Activated CD4-positive, alpha-beta T cell treated with anti-CD3 and anti-CD28 coated beads, Interleukin-2, amount 10 ng/mL, durations not matched to agents 24 days and 14 days (primary cell): ENCODE data around the gene SFRP2. TPM values are rescaled to one million over a fixed set of nuclear protein-coding genes. Genes with fewer than 3 reads are reported as not detected.

Experiments used
- DNase-seq: peaks from one replicate; pipeline ENCODE4 v3.0.0; 2022
- H3K27ac Mint-ChIP-seq: one replicate; pipeline ENCODE4 v1.8.0; 2022; ENCODE audit warnings: mild to moderate bottlenecking, mixed read lengths
- H3K27me3 Mint-ChIP-seq: one replicate; pipeline ENCODE4 v1.8.0; 2022; ENCODE audit warnings: mixed read lengths
- H3K36me3 Mint-ChIP-seq: one replicate; pipeline ENCODE4 v1.8.0; 2022; ENCODE audit warnings: low read depth, mild to moderate bottlenecking, mixed read lengths
- H3K4me1 Mint-ChIP-seq: one replicate; pipeline ENCODE4 v1.8.0; 2021; ENCODE audit warnings: mixed read lengths
- H3K4me3 Mint-ChIP-seq: one replicate; pipeline ENCODE4 v1.8.0; 2022; ENCODE audit warnings: mild to moderate bottlenecking, moderate library complexity, mixed read lengths
- H3K9me3 Mint-ChIP-seq: one replicate; pipeline ENCODE4 v1.8.0; 2021; ENCODE audit warnings: mixed read lengths
- intact Hi-C: fragments of 100-400 bp; cut with micrococcal nuclease; formaldehyde crosslinking; loops from one replicate; pipeline ENCODE4 v1.15.1; 2023
- total RNA-seq: library from RNA; stranded (reverse); gene quantifications from 2 replicates; pipeline ENCODE4 v1.2.3, GENCODE V29; 2022

SFRP2 gene
- not detected in 2 replicates for total RNA-seq

GRCh38 chr4:153788413-153789276 lies at the start of gene SFRP2:
Gene SFRP2 (minus strand): TSS chr4:153789083. CDS start chr4:153788835, 248 bp downstream.
- Mint-ChIP-seq H3K4me3 (no peak within 1 kb of the TSS), H3K27me3 (peaks cover 88% of the 10 kb centered on the region), H3K36me3 (no peaks in the 10 kb centered on the region), H3K9me3 (no peaks in the 10 kb centered on the region), H3K27ac (peak within 1 kb of the TSS; percentile 37), H3K4me1 (peaks cover 23% of the 10 kb centered on the region)
- intact Hi-C loops, result loop anchor here (5.0 to 10.0 kb wide), 3 partner anchors 236 to 954 kb away; partner anchors contain the start of genes DCHS2 and LRAT
- peak; percentile 56 for DNase-seq

GRCh38 chr4:153838564-153838963 lies 49.7 kb upstream of the SFRP2 start:
- Mint-ChIP-seq H3K36me3 (no peaks in the 10 kb centered on the region), H3K4me1 (no peaks in the 10 kb centered on the region), H3K9me3 (no peaks in the 10 kb centered on the region), H3K27me3 (no peaks in the 10 kb centered on the region), H3K27ac (no peak overlapping the region), H3K4me3 (no peak overlapping the region)
- intact Hi-C loops, result no loop called here
- DNase-seq, result no peak

- H3K27me3 Mint-ChIP-seq, result peaks cover 6% of the 10 kb centered on the region
- H3K27ac Mint-ChIP-seq, result no peak overlapping the region
- no peaks in the 10 kb centered on the region for H3K9me3 Mint-ChIP-seq
Observed at GRCh38 chr4:153834901-153835300, 46.0 kb upstream of the SFRP2 start.

GRCh38 chr4:153832720-153833287 lies 43.9 kb upstream of the SFRP2 start:
- Mint-ChIP-seq H3K27ac (no peak overlapping the region), H3K4me1 (no peaks in the 10 kb centered on the region), H3K9me3 (no peaks in the 10 kb centered on the region), H3K27me3 (peaks cover 11% of the 10 kb centered on the region), H3K36me3 (no peaks in the 10 kb centered on the region), H3K4me3 (no peak overlapping the region)
- DNase-seq, result no peak
- intact Hi-C loops, result no loop called here

More at GRCh38 chr4:153834901-153835300, 46.0 kb upstream of the SFRP2 start:
- H3K4me3 Mint-ChIP-seq, result no peak overlapping the region
- intact Hi-C loops, result no loop called here
- no peak for DNase-seq
- no peaks in the 10 kb centered on the region for H3K4me1 Mint-ChIP-seq
- H3K36me3 Mint-ChIP-seq, result no peaks in the 10 kb centered on the region

- Mint-ChIP-seq H3K36me3 (no peaks in the 10 kb centered on the region), H3K27me3 (peaks cover 11% of the 10 kb centered on the region), H3K4me1 (no peaks in the 10 kb centered on the region), H3K4me3 (no peak overlapping the region), H3K9me3 (no peaks in the 10 kb centered on the region), H3K27ac (no peak overlapping the region)
- DNase-seq, result no peak
- intact Hi-C loops, result no loop called here
Observed at GRCh38 chr4:153832054-153832453, 43.2 kb upstream of the SFRP2 start.

GRCh38 chr4:153831245-153831644 lies 42.4 kb upstream of the SFRP2 start:
- DNase-seq, result no peak
- Mint-ChIP-seq H3K9me3 (no peaks in the 10 kb centered on the region), H3K4me3 (no peak overlapping the region), H3K27ac (no peak overlapping the region), H3K27me3 (peaks cover 13% of the 10 kb centered on the region), H3K4me1 (no peaks in the 10 kb centered on the region), H3K36me3 (no peaks in the 10 kb centered on the region)
- intact Hi-C loops, result no loop called here

- Mint-ChIP-seq H3K9me3 (peaks cover 6% of the 10 kb centered on the region), H3K4me1 (no peaks in the 10 kb centered on the region), H3K27me3 (peaks cover 15% of the 10 kb centered on the region), H3K27ac (no peak overlapping the region), H3K36me3 (no peaks in the 10 kb centered on the region), H3K4me3 (no peak overlapping the region)
- intact Hi-C loops, result no loop called here
- DNase-seq, result no peak
Observed at GRCh38 chr4:153825691-153826090, 36.8 kb upstream of the SFRP2 start.

- Mint-ChIP-seq H3K27ac (no peak overlapping the region), H3K4me3 (no peak overlapping the region), H3K9me3 (peaks cover 11% of the 10 kb centered on the region), H3K27me3 (peaks cover 13% of the 10 kb centered on the region), H3K36me3 (no peaks in the 10 kb centered on the region), H3K4me1 (no peaks in the 10 kb centered on the region)
- DNase-seq, result no peak
- intact Hi-C loops, result no loop called here
Observed at GRCh38 chr4:153825126-153825525, 36.2 kb upstream of the SFRP2 start.

GRCh38 chr4:153824501-153824900 lies 35.6 kb upstream of the SFRP2 start:
- intact Hi-C loops, result no loop called here
- no peak for DNase-seq

GRCh38 chr4:153823483-153823882 lies 34.6 kb upstream of the SFRP2 start:
- no peaks in the 10 kb centered on the region for H3K4me1 Mint-ChIP-seq
- H3K9me3 Mint-ChIP-seq, result peaks cover 11% of the 10 kb centered on the region
- H3K27ac Mint-ChIP-seq, result no peak overlapping the region
- H3K36me3 Mint-ChIP-seq, result no peaks in the 10 kb centered on the region
- intact Hi-C loops, result no loop called here
- no peak for DNase-seq
- no peak overlapping the region for H3K4me3 Mint-ChIP-seq
- H3K27me3 Mint-ChIP-seq, result peaks cover 12% of the 10 kb centered on the region

More at GRCh38 chr4:153824501-153824900, 35.6 kb upstream of the SFRP2 start:
- Mint-ChIP-seq H3K9me3 (peaks cover 11% of the 10 kb centered on the region), H3K4me3 (no peak overlapping the region), H3K27me3 (peaks cover 13% of the 10 kb centered on the region), H3K27ac (no peak overlapping the region), H3K36me3 (no peaks in the 10 kb centered on the region), H3K4me1 (no peaks in the 10 kb centered on the region)

- Mint-ChIP-seq H3K4me1 (no peaks in the 10 kb centered on the region), H3K4me3 (no peak overlapping the region), H3K27me3 (peaks cover 12% of the 10 kb centered on the region), H3K27ac (no peak overlapping the region), H3K36me3 (no peaks in the 10 kb centered on the region), H3K9me3 (peaks cover 11% of the 10 kb centered on the region)
- intact Hi-C loops, result no loop called here
- DNase-seq, result no peak
Observed at GRCh38 chr4:153822316-153822715, 33.4 kb upstream of the SFRP2 start.

GRCh38 chr4:153817466-153817865 lies 28.6 kb upstream of the SFRP2 start:
- H3K9me3 Mint-ChIP-seq, result peaks cover 8% of the 10 kb centered on the region
- peaks cover 18% of the 10 kb centered on the region for H3K27me3 Mint-ChIP-seq
- H3K36me3 Mint-ChIP-seq, result no peaks in the 10 kb centered on the region
- intact Hi-C loops, result no loop called here
- no peaks in the 10 kb centered on the region for H3K4me1 Mint-ChIP-seq
- no peak overlapping the region for H3K27ac Mint-ChIP-seq
- no peak overlapping the region for H3K4me3 Mint-ChIP-seq
- no peak for DNase-seq

GRCh38 chr4:153816542-153816941 lies 27.7 kb upstream of the SFRP2 start:
- H3K36me3 Mint-ChIP-seq, result no peaks in the 10 kb centered on the region
- H3K4me1 Mint-ChIP-seq, result no peaks in the 10 kb centered on the region
- no peak overlapping the region for H3K4me3 Mint-ChIP-seq
- H3K27ac Mint-ChIP-seq, result no peak overlapping the region
- peaks cover 8% of the 10 kb centered on the region for H3K9me3 Mint-ChIP-seq
- intact Hi-C loops, result no loop called here
- DNase-seq, result no peak
- H3K27me3 Mint-ChIP-seq, result peaks cover 20% of the 10 kb centered on the region

GRCh38 chr4:153814789-153815188 lies 25.9 kb upstream of the SFRP2 start:
- H3K4me1 Mint-ChIP-seq, result peaks cover 2% of the 10 kb centered on the region
- no peak for DNase-seq
- H3K27ac Mint-ChIP-seq, result no peak overlapping the region
- intact Hi-C loops, result no loop called here
- H3K27me3 Mint-ChIP-seq, result peaks cover 24% of the 10 kb centered on the region
- no peaks in the 10 kb centered on the region for H3K9me3 Mint-ChIP-seq
- no peak overlapping the region for H3K4me3 Mint-ChIP-seq
- H3K36me3 Mint-ChIP-seq, result no peaks in the 10 kb centered on the region
